Breast epithelium (tissue), 4 donors: Measurements from ENCODE around the gene ADIPOR1. TPM values are rescaled to one million over a fixed set of nuclear protein-coding genes. Genes with fewer than 3 reads are reported as not detected.

Experiments
- DNase-seq, 2 donors: peaks; one replicate each; pipeline ENCODE4 v3.0.0-alpha.2; 2019; ENCODE audit warnings: low spot score in 2 of 2
- H3K27ac ChIP-seq, 2 donors: fragments of 200-600 bp; sonication (generic) in 1 of 2; one replicate each; pipeline ENCODE4 v1.5.1; 2016 to 2019; ENCODE audit warnings: mild to moderate bottlenecking in 1 of 2
- H3K27me3 ChIP-seq, 2 donors: fragments of 200-600 bp; sonication (generic) in 1 of 2; one replicate each; pipeline versions ENCODE4 v1.5.1 to v1.6.0; 2017 to 2019; ENCODE audit warnings: control low read depth in 1 of 2, mild to moderate bottlenecking in 1 of 2
- H3K36me3 ChIP-seq: fragments of 200-600 bp; one replicate; pipeline ENCODE4 v1.5.1; 2019
- H3K4me1 ChIP-seq, 2 donors: fragments of 200-600 bp; sonication (generic); one replicate each; pipeline ENCODE4 v1.5.1; 2016 to 2019; ENCODE audit warnings: control low read depth in 1 of 2
- H3K4me3 ChIP-seq, 3 donors: fragments of 200-600 bp; sonication (generic); 1 replicate in 2 of 3; 2 replicates in 1 of 3; pipeline ENCODE4 v1.5.1; 2016 to 2019; ENCODE audit warnings: mild to moderate bottlenecking in 3 of 3, moderate library complexity in 2 of 3
- H3K9me3 ChIP-seq, 2 donors: fragments of 200-600 bp; sonication (generic) in 1 of 2; one replicate each; pipeline ENCODE4 v1.5.1; 2016 to 2019; ENCODE audit warnings: control low read depth in 1 of 2
- CTCF ChIP-seq, 3 donors: fragments of 450-650 bp; IDR thresholded peaks; one replicate each; pipeline ENCODE4 v1.5.1; 2016 to 2017; ENCODE audit warnings: antibody characterized with exemption in 3 of 3, mild to moderate bottlenecking in 3 of 3, moderate library complexity in 3 of 3
- POLR2A ChIP-seq: fragments of 450-650 bp; IDR thresholded peaks from one replicate; pipeline ENCODE4 v1.6.1; 2016; ENCODE audit warnings: antibody characterized with exemption, mild to moderate bottlenecking, moderate library complexity
- POLR2AphosphoS5 ChIP-seq, 3 donors: sonication (generic); formaldehyde crosslinking; IDR thresholded peaks; one replicate each; pipeline ENCODE4 v1.6.1; 2017; ENCODE audit warnings: antibody characterized with exemption in 3 of 3
- intact Hi-C: fragments of 100-400 bp; cut with DNase I; formaldehyde crosslinking; loops from one replicate; pipeline ENCODE4 v1.15.1; 2023; ENCODE audit warnings: low total_unique reads
- total RNA-seq, 3 donors: library from RNA; depleted of rRNA; stranded (reverse); fragments of >200 nt; gene quantifications; one replicate each; pipeline ENCODE4 v1.1.0, GENCODE V29; 2016

The ADIPOR1 gene
- total RNA-seq, 3 donors from 2014 or later = 87.2 to 143 (median 87.5) TPM

GRCh38 chr1:202945483-202945882, 12.6 kb downstream of the ADIPOR1 start:
- Histone ChIP-seq H3K4me1 (no peaks in the 10 kb centered on the region), H3K27me3 (no peaks in the 10 kb centered on the region), H3K9me3 (no peaks in the 10 kb centered on the region), H3K36me3 (peaks cover 25% of the 10 kb centered on the region), H3K27ac (no peak overlapping the region), H3K4me3 (no peak overlapping the region)
- DNase-seq = no peak
- intact Hi-C loops = no loop called here
- TF ChIP-seq POLR2AphosphoS5 (IDR thresholded peaks at IDR 0.05) = no peak
- no peak for TF ChIP-seq POLR2A
- TF ChIP-seq CTCF (IDR thresholded peaks at IDR 0.05) = no peak

- Histone ChIP-seq H3K27me3 (no peaks in the 10 kb centered on the region), H3K4me3 (no peak overlapping the region), H3K4me1 (no peaks in the 10 kb centered on the region), H3K9me3 (no peaks in the 10 kb centered on the region), H3K27ac (no peak overlapping the region), H3K36me3 (peaks cover 25% of the 10 kb centered on the region)
- DNase-seq = no peak
- intact Hi-C loops = no loop called here
- TF ChIP-seq POLR2AphosphoS5 (IDR thresholded peaks at IDR 0.05) (no peak), POLR2A (no peak), CTCF (IDR thresholded peaks at IDR 0.05) (no peak)
Measured at GRCh38 chr1:202944438-202944921, 13.6 kb downstream of the ADIPOR1 start.

GRCh38 chr1:202942426-202942825, 15.7 kb downstream of the ADIPOR1 start:
- no peak for TF ChIP-seq POLR2AphosphoS5 (IDR thresholded peaks at IDR 0.05)
- TF ChIP-seq CTCF (IDR thresholded peaks at IDR 0.05) = no peak
- no peak for TF ChIP-seq POLR2A
- Histone ChIP-seq H3K4me3 (no peak overlapping the region), H3K27ac (no peak overlapping the region), H3K9me3 (no peaks in the 10 kb centered on the region), H3K36me3 (peaks cover 25% of the 10 kb centered on the region), H3K27me3 (no peaks in the 10 kb centered on the region), H3K4me1 (no peaks in the 10 kb centered on the region)
- no peak for DNase-seq
- intact Hi-C loops = no loop called here

- DNase-seq = no peak
- H3K4me1 ChIP-seq = no peaks in the 10 kb centered on the region
- H3K27ac ChIP-seq = no peak overlapping the region
- no peak for TF ChIP-seq POLR2A
- no peak for TF ChIP-seq CTCF (IDR thresholded peaks at IDR 0.05)
- peaks cover 25% of the 10 kb centered on the region for H3K36me3 ChIP-seq
- no peaks in the 10 kb centered on the region for H3K9me3 ChIP-seq
- H3K27me3 ChIP-seq = no peaks in the 10 kb centered on the region
- intact Hi-C loops = no loop called here
- H3K4me3 ChIP-seq = no peak overlapping the region
Measured at GRCh38 chr1:202941372-202941771, 16.7 kb downstream of the ADIPOR1 start.

GRCh38 chr1:202940561-202940960, 17.6 kb downstream of the ADIPOR1 start:
- Histone ChIP-seq H3K4me3 (no peak overlapping the region), H3K4me1 (no peaks in the 10 kb centered on the region), H3K9me3 (no peaks in the 10 kb centered on the region), H3K27ac (no peak overlapping the region), H3K27me3 (no peaks in the 10 kb centered on the region), H3K36me3 (peaks cover 25% of the 10 kb centered on the region)
- intact Hi-C loops = no loop called here
- no peak for TF ChIP-seq POLR2AphosphoS5 (IDR thresholded peaks at IDR 0.05)
- TF ChIP-seq CTCF (IDR thresholded peaks at IDR 0.05) = no peak
- TF ChIP-seq POLR2A = no peak
- DNase-seq = no peak
